ENCODE results near the gene HIPK3.

HIPK3 gene

GRCh38 chr11:33320814-33321330, 63.7 kb downstream of the HIPK3 start:
- H3K27me3 ChIP-seq (ENCODE audit: control insufficient read depth, insufficient read depth, low read length, poor library complexity, severe bottlenecking), result no peaks in the 10 kb centered on the region
- WGBS, 2 experiments, result 91 to 94% methylated on average over 6 of the region's 6 CpGs
- no peaks in the 10 kb centered on the region for H3K4me1 ChIP-seq (ENCODE audit: control insufficient read depth, insufficient read depth, low read length)
- H3K9me3 ChIP-seq (ENCODE audit: control insufficient read depth, low read length), result no peaks in the 10 kb centered on the region
- no peak overlapping the region for H3K4me3 ChIP-seq (ENCODE audit: insufficient read depth, low read depth, low read length)
- H3K27ac ChIP-seq (ENCODE audit: insufficient read depth, low read depth, low read length, poor library complexity, severe bottlenecking), result no peak overlapping the region
- H3K36me3 ChIP-seq (ENCODE audit: control insufficient read depth, insufficient read depth, low read length), result no peaks in the 10 kb centered on the region

GRCh38 chr11:33321422-33321821, 64.2 kb downstream of the HIPK3 start:
- Histone ChIP-seq H3K27me3 (ENCODE audit: control insufficient read depth, insufficient read depth, low read length, poor library complexity, severe bottlenecking) (no peaks in the 10 kb centered on the region), H3K4me1 (ENCODE audit: control insufficient read depth, insufficient read depth, low read length) (no peaks in the 10 kb centered on the region), H3K27ac (ENCODE audit: insufficient read depth, low read depth, low read length, poor library complexity, severe bottlenecking) (no peak overlapping the region)

GRCh38 chr11:33323421-33323820, 66.2 kb downstream of the HIPK3 start:
- Histone ChIP-seq H3K27ac (ENCODE audit: insufficient read depth, low read depth, low read length, poor library complexity, severe bottlenecking) (no peak overlapping the region), H3K9me3 (ENCODE audit: control insufficient read depth, low read length) (no peaks in the 10 kb centered on the region), H3K36me3 (ENCODE audit: control insufficient read depth, insufficient read depth, low read length) (no peaks in the 10 kb centered on the region), H3K4me3 (ENCODE audit: insufficient read depth, low read depth, low read length) (no peak overlapping the region), H3K27me3 (ENCODE audit: control insufficient read depth, insufficient read depth, low read length, poor library complexity, severe bottlenecking) (no peaks in the 10 kb centered on the region), H3K4me1 (ENCODE audit: control insufficient read depth, insufficient read depth, low read length) (no peaks in the 10 kb centered on the region)
- WGBS, 2 experiments, result 87 to 91% methylated on average over 4 of the region's 4 CpGs

More at GRCh38 chr11:33321422-33321821, 64.2 kb downstream of the HIPK3 start:
- H3K36me3 ChIP-seq (ENCODE audit: control insufficient read depth, insufficient read depth, low read length), result no peaks in the 10 kb centered on the region
- H3K4me3 ChIP-seq (ENCODE audit: insufficient read depth, low read depth, low read length), result no peak overlapping the region
- H3K9me3 ChIP-seq (ENCODE audit: control insufficient read depth, low read length), result no peaks in the 10 kb centered on the region

GRCh38 chr11:33324302-33324985, 67.3 kb downstream of the HIPK3 start:
- H3K9me3 ChIP-seq (ENCODE audit: control insufficient read depth, low read length), result no peaks in the 10 kb centered on the region
- H3K36me3 ChIP-seq (ENCODE audit: control insufficient read depth, insufficient read depth, low read length), result no peaks in the 10 kb centered on the region
- no peaks in the 10 kb centered on the region for H3K27me3 ChIP-seq (ENCODE audit: control insufficient read depth, insufficient read depth, low read length, poor library complexity, severe bottlenecking)
- no peaks in the 10 kb centered on the region for H3K4me1 ChIP-seq (ENCODE audit: control insufficient read depth, insufficient read depth, low read length)
- H3K4me3 ChIP-seq (ENCODE audit: insufficient read depth, low read depth, low read length), result no peak overlapping the region
- no peak overlapping the region for H3K27ac ChIP-seq (ENCODE audit: insufficient read depth, low read depth, low read length, poor library complexity, severe bottlenecking)
- WGBS, 2 experiments, result 90 to 96% methylated on average over 4 of the region's 4 CpGs

GRCh38 chr11:33325451-33325850, 68.3 kb downstream of the HIPK3 start:
- WGBS, 2 experiments, result 85 to 100% methylated on average over 2 to 4 of the region's 5 CpGs
- Histone ChIP-seq H3K9me3 (ENCODE audit: control insufficient read depth, low read length) (no peaks in the 10 kb centered on the region), H3K4me1 (ENCODE audit: control insufficient read depth, insufficient read depth, low read length) (no peaks in the 10 kb centered on the region), H3K4me3 (ENCODE audit: insufficient read depth, low read depth, low read length) (no peak overlapping the region), H3K27ac (ENCODE audit: insufficient read depth, low read depth, low read length, poor library complexity, severe bottlenecking) (no peak overlapping the region), H3K27me3 (ENCODE audit: control insufficient read depth, insufficient read depth, low read length, poor library complexity, severe bottlenecking) (no peaks in the 10 kb centered on the region), H3K36me3 (ENCODE audit: control insufficient read depth, insufficient read depth, low read length) (no peaks in the 10 kb centered on the region)

GRCh38 chr11:33329705-33330329, 72.6 kb downstream of the HIPK3 start:
- H3K27ac ChIP-seq (ENCODE audit: insufficient read depth, low read depth, low read length, poor library complexity, severe bottlenecking), result no peak overlapping the region
- no peaks in the 10 kb centered on the region for H3K36me3 ChIP-seq (ENCODE audit: control insufficient read depth, insufficient read depth, low read length)
- no peak overlapping the region for H3K4me3 ChIP-seq (ENCODE audit: insufficient read depth, low read depth, low read length)
- H3K27me3 ChIP-seq (ENCODE audit: control insufficient read depth, insufficient read depth, low read length, poor library complexity, severe bottlenecking), result no peaks in the 10 kb centered on the region
- H3K9me3 ChIP-seq (ENCODE audit: control insufficient read depth, low read length), result no peaks in the 10 kb centered on the region
- no peaks in the 10 kb centered on the region for H3K4me1 ChIP-seq (ENCODE audit: control insufficient read depth, insufficient read depth, low read length)
- 58 to 62% methylated on average over 4 of the region's 4 CpGs for WGBS, 2 experiments

- Histone ChIP-seq H3K27me3 (ENCODE audit: control insufficient read depth, insufficient read depth, low read length, poor library complexity, severe bottlenecking) (no peaks in the 10 kb centered on the region), H3K9me3 (ENCODE audit: control insufficient read depth, low read length) (no peaks in the 10 kb centered on the region), H3K4me1 (ENCODE audit: control insufficient read depth, insufficient read depth, low read length) (no peaks in the 10 kb centered on the region), H3K36me3 (ENCODE audit: control insufficient read depth, insufficient read depth, low read length) (no peaks in the 10 kb centered on the region), H3K4me3 (ENCODE audit: insufficient read depth, low read depth, low read length) (no peak overlapping the region), H3K27ac (ENCODE audit: insufficient read depth, low read depth, low read length, poor library complexity, severe bottlenecking) (no peak overlapping the region)
- WGBS, 2 experiments, result 90 to 94% methylated on average over 2 of the region's 2 CpGs
Observed at GRCh38 chr11:33333816-33334215, 76.6 kb downstream of the HIPK3 start.

- no peaks in the 10 kb centered on the region for H3K27me3 ChIP-seq (ENCODE audit: control insufficient read depth, insufficient read depth, low read length, poor library complexity, severe bottlenecking)
- H3K4me1 ChIP-seq (ENCODE audit: control insufficient read depth, insufficient read depth, low read length), result no peaks in the 10 kb centered on the region
- no peaks in the 10 kb centered on the region for H3K9me3 ChIP-seq (ENCODE audit: control insufficient read depth, low read length)
- no peak overlapping the region for H3K4me3 ChIP-seq (ENCODE audit: insufficient read depth, low read depth, low read length)
- 94 to 96% methylated on average over 3 of the region's 3 CpGs for WGBS, 2 experiments
- no peak overlapping the region for H3K27ac ChIP-seq (ENCODE audit: insufficient read depth, low read depth, low read length, poor library complexity, severe bottlenecking)
- H3K36me3 ChIP-seq (ENCODE audit: control insufficient read depth, insufficient read depth, low read length), result no peaks in the 10 kb centered on the region
Observed at GRCh38 chr11:33334627-33335026, 77.4 kb downstream of the HIPK3 start.

GRCh38 chr11:33339247-33339646, 82.1 kb downstream of the HIPK3 start:
- Histone ChIP-seq H3K36me3 (ENCODE audit: control insufficient read depth, insufficient read depth, low read length) (no peaks in the 10 kb centered on the region), H3K27me3 (ENCODE audit: control insufficient read depth, insufficient read depth, low read length, poor library complexity, severe bottlenecking) (no peaks in the 10 kb centered on the region), H3K4me1 (ENCODE audit: control insufficient read depth, insufficient read depth, low read length) (no peaks in the 10 kb centered on the region), H3K27ac (ENCODE audit: insufficient read depth, low read depth, low read length, poor library complexity, severe bottlenecking) (no peak overlapping the region), H3K4me3 (ENCODE audit: insufficient read depth, low read depth, low read length) (no peak overlapping the region), H3K9me3 (ENCODE audit: control insufficient read depth, low read length) (no peaks in the 10 kb centered on the region)
- 100% methylated on average over 1 of the region's 1 CpG; no CpG with 5 or more reads in 1 of the 2 experiments for WGBS, 2 experiments

- no peaks in the 10 kb centered on the region for H3K27me3 ChIP-seq (ENCODE audit: control insufficient read depth, insufficient read depth, low read length, poor library complexity, severe bottlenecking)
- WGBS, 2 experiments, result 60 to 100% methylated on average over 1 of the region's 2 CpGs
- H3K27ac ChIP-seq (ENCODE audit: insufficient read depth, low read depth, low read length, poor library complexity, severe bottlenecking), result no peak overlapping the region
- H3K4me3 ChIP-seq (ENCODE audit: insufficient read depth, low read depth, low read length), result no peak overlapping the region
- H3K9me3 ChIP-seq (ENCODE audit: control insufficient read depth, low read length), result no peaks in the 10 kb centered on the region
- peaks cover 7% of the 10 kb centered on the region for H3K36me3 ChIP-seq (ENCODE audit: control insufficient read depth, insufficient read depth, low read length)
- H3K4me1 ChIP-seq (ENCODE audit: control insufficient read depth, insufficient read depth, low read length), result no peaks in the 10 kb centered on the region
Observed at GRCh38 chr11:33344611-33345010, 87.4 kb downstream of the HIPK3 start.

All from ectodermal cell (in vitro differentiated cells).